Dedifferentiated amniotic fluid mesenchymal stem cell (primary cell): ENCODE results near the gene IDE.
"Not testable (repeated sequence)": the region's sequence is repeated elsewhere in the genome, so short reads cannot be mapped to it uniquely, and the experiment has no call there.

Source experiments
- DNase-seq: peaks from one replicate; pipeline ENCODE4 v3.0.0-alpha.2; 2016; ENCODE audit errors: extremely low spot score

Gene IDE

GRCh38 chr10:92419740-92420545, 153.9 kb downstream of the IDE start:
- DNase-seq: no peak

GRCh38 chr10:92418891-92419290, 155.0 kb downstream of the IDE start:
- DNase-seq: no peak

DNA sequence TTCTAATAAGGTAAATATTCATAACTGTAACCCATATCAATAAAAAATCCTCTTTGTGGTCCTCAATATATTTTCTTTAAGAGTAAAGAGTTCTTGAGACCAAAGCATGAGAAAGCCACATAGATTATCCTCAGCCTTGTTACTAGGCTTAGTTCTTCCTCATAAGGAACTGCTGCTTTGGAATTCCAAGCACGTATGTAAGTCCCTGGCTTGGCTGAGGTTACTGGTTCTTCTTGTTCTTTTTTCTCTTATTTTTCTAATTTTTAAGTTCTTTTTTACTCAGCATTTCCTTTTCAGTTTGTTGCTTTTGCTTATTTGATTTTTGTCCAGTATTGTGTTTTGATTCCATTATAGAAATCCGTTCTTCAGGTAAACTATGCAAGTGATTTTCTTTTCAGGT, 155.7 kb downstream of the IDE start:
- no peak for DNase-seq

DNA sequence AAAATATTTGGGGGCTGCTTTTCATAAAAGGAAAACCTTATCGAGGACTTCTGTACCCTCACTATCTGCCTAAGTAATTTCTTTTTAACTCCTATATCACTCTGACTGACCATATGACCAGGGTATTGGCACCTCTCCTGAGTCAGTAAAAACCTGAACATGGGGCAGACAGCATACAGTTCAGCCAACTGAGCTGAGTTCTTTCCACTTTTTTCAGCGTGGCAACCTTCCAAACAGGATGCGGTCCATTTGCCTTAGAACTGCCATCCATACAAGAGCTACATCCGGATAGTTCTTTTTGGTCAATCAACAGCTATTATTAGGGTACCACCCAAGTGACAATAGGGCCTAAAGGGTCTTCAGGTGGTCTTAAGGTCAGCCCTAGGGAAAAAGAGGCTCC, 160.4 kb downstream of the IDE start:
- no peak for DNase-seq

GRCh38 chr10:92413011-92413410, 160.9 kb downstream of the IDE start:
- no peak for DNase-seq

GRCh38 chr10:92411406-92411805, 162.5 kb downstream of the IDE start:
- no peak for DNase-seq

DNA sequence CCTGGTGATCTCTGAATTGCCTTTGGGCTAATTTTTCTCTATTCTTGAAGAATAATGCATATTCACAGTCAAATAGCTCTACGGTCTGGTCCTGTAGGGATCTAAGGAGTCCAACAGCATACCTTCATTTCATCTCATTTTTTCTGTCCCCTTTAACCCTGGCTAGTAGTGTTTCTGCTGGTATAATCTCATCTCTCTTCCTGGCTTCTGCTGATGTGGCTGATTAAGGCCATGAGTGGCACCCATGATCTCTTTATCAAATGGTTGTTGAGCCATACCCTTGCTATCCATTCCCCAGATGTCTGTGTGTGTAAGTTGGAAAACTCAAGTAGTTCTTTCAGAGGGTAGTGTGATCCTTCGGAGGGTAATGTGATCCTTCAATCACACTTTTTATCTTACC, 163.4 kb downstream of the IDE start:
- DNase-seq: no peak

- no peak for DNase-seq
Measured at GRCh38 chr10:92408017-92408361, 165.9 kb downstream of the IDE start.

- no peak for DNase-seq
Measured at GRCh38 chr10:92407305-92408016, 166.4 kb downstream of the IDE start.

- no peak for DNase-seq
Measured at GRCh38 chr10:92405419-92405924, 168.4 kb downstream of the IDE start.

DNA sequence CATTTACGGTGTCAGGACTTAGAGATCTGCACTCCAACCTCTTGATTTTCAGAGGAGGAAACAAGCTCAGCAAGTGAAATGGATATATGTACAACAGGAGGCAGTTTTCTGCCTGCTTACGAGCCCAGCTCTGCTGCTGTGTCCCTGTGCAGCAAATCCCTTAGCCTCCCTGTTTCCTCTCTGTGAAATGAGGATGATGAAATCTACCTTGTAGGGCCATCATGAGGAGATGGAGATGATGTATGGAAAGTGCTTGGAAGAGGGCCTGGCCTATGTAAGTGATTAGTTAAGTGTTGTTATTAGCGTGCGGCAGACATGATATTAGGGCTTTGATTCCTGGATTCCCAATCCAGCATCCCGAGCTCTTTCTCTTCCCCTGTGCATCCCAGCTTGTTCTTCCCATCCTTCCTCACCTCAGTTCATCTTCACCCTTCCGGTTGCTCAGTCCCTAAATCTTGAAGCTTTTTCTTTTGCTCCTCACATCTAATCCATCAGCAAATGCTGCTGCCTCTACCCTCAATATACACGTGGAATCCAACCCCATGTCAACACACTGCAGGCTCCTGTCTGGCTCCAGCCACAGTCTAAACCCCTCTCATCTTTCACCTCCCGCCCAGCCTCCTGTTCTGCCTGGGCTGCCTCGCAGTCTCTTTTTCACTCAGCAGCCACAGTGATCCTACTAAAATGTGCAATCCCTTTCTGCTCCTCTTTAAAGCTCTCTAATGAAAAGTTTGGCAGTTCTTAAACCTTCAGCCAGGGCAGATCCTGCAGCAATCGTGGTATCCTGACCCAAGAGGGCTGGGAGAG, 169.1 kb downstream of the IDE start:
- DNase-seq: no peak

DNA sequence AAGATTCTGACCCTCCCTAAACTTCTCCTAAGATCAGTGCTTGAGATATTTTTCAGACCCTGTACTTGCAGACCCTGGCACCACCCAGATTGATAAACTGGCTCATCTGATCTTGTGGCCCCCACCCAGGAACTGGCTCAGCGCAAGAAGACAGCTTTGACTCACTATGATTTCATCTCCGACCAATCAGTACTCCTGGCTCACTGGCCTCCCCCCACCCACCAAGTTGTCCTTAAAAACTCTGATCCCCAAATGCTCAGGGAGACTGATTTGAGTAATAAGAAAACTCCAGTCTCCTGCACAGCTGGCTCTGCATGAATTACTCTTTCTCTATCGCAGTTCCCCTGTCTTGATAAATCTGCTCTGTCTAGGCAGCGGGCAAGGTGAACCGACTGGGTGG, 171.7 kb downstream of the IDE start:
- DNase-seq: not testable (repeated sequence)
